NK-92 treated with Interleukin-12 subunit alpha and Interleukin-12 subunit beta, amount 100 ng/mL, for 24 hours (cell line): ENCODE results near the gene MAGEA12.
"Not testable (repeated sequence)": the region's sequence is repeated elsewhere in the genome, so short reads cannot be mapped to it uniquely, and the experiment has no call there.

Source experiments
- DNase-seq: peaks from one replicate; lab custom pipeline; 2025; lab: John Stamatoyannopoulos, UW

The MAGEA12 gene

GRCh38 chrX:152761582-152761981, 28.0 kb downstream of the MAGEA12 start:
- not testable (repeated sequence) for DNase-seq

GRCh38 chrX:152766562-152766961, 33.0 kb downstream of the MAGEA12 start:
- not testable (repeated sequence) for DNase-seq

GRCh38 chrX:152769549-152770289, 36.2 kb downstream of the MAGEA12 start, which contains the start of gene MAGEA6:
Gene MAGEA6 (minus strand): TSS chrX:152769689. CDS start chrX:152767650, 2,039 bp downstream.
- not testable (repeated sequence) for DNase-seq

GRCh38 chrX:152787062-152787461, 53.5 kb downstream of the MAGEA12 start:
- not testable (repeated sequence) for DNase-seq
